Esophagus squamous epithelium (tissue), 4 donors: ENCODE measurements around the gene ZNF10.

Experiments used
- CTCF ChIP-seq, 6 experiments: fragments of 450-650 bp in 4 of 6; fragments of 200-600 bp in 2 of 6; sonication (generic) in 2 of 6; IDR thresholded peaks; one replicate each; pipeline ENCODE4 v1.5.1; 2016 to 2019; ENCODE audit warnings: antibody characterized with exemption in 6 of 6, mild to moderate bottlenecking in 4 of 6, moderate library complexity in 4 of 6
- POLR2A ChIP-seq, 4 donors: fragments of 450-650 bp; IDR thresholded peaks; one replicate each; pipeline ENCODE4 v1.6.1; 2017; ENCODE audit warnings: antibody characterized with exemption in 4 of 4, mild to moderate bottlenecking in 4 of 4, moderate library complexity in 3 of 4

GRCh38 chr12:133107121-133107520 is 23.3 kb upstream of the ZNF10 start:
- TF ChIP-seq CTCF (IDR thresholded peaks at IDR 0.05) = no peak
- TF ChIP-seq POLR2A (IDR thresholded peaks at IDR 0.05) = no peak
